ENCODE data around the gene CYS1. TPM values are rescaled to one million over a fixed set of nuclear protein-coding genes. Genes with fewer than 3 reads are reported as not detected.
A peak's percentile ranks its signal among the peaks of the same experiment; 100 is the strongest.

CYS1 gene
- total RNA-seq, 2 experiments from 2014 or later: 0.68 TPM; not detected in 1

DNA sequence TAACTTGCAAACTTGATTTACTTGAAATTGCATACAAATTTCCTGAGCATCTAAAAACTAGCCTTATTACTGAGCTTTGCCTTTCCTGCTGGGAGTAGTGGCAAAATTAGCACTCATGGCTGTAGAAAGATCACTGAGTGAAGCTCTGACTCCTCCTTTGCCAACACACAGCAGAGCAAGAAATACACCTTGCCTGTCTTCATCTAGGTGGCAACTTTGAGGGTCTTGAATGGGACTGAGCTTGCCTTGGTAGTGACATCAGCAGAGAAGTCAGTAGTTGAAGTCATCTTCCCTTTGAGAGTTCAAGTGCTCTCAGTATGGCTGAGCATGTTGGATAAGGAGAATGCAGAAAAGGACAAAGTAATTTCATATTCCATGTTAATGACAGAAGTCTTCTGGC is 48.2 kb upstream of the CYS1 start:
- CTCF ChIA-PET (ENCODE audit: unreplicated experiment): no interaction called here
- Histone ChIP-seq H3K9me2 (ENCODE audit: insufficient read depth, low read length) (no peaks in the 10 kb centered on the region), H3K9me3 (ENCODE audit: low read length) (no peaks in the 10 kb centered on the region), H4K20me1 (ENCODE audit: insufficient read depth, low read length) (peaks cover 64% of the 10 kb centered on the region), H3K27ac (ENCODE audit: low read depth, low read length, poor library complexity, severe bottlenecking) (no peak overlapping the region), H3K4me2 (ENCODE audit: low read length) (peak overlapping the region; percentile 84), H3K79me2 (ENCODE audit: insufficient read depth, low read depth, low read length) (peaks cover 84% of the 10 kb centered on the region), H3K36me3 (ENCODE audit: insufficient read depth, low read length) (peaks cover 100% of the 10 kb centered on the region), H2AFZ (ENCODE audit: low read length) (no peak overlapping the region), H3K4me3 (ENCODE audit: low read depth, low read length, poor library complexity, severe bottlenecking) (peak overlapping the region; percentile 81), H3K4me1 (ENCODE audit: insufficient read depth, low read length, poor library complexity, severe bottlenecking) (peaks cover 74% of the 10 kb centered on the region)
- DNase-seq (ENCODE audit: low spot score): no peak
- TF ChIP-seq, protein P1, sequence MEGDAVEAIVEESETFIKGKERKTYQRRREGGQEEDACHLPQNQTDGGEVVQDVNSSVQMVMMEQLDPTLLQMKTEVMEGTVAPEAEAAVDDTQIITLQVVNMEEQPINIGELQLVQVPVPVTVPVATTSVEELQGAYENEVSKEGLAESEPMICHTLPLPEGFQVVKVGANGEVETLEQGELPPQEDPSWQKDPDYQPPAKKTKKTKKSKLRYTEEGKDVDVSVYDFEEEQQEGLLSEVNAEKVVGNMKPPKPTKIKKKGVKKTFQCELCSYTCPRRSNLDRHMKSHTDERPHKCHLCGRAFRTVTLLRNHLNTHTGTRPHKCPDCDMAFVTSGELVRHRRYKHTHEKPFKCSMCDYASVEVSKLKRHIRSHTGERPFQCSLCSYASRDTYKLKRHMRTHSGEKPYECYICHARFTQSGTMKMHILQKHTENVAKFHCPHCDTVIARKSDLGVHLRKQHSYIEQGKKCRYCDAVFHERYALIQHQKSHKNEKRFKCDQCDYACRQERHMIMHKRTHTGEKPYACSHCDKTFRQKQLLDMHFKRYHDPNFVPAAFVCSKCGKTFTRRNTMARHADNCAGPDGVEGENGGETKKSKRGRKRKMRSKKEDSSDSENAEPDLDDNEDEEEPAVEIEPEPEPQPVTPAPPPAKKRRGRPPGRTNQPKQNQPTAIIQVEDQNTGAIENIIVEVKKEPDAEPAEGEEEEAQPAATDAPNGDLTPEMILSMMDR (conservative IDR thresholded peaks at IDR 0.05; ENCODE audit: low read length): no peak
- TF ChIP-seq EZH2phosphoT487 (IDR thresholded peaks at IDR 0.05; ENCODE audit: borderline replicate concordance, low read depth, low read length): no peak
- BruUV-seq (replicated peaks): no TSS peak
- intact Hi-C loops (cut with micrococcal nuclease; ENCODE audit: unreplicated experiment): no loop called here
- POLR2A ChIA-PET: interaction anchor here (2.2 kb wide), 1 partner anchor 9 kb away, joined by 6 read pairs; no protein-coding TSS in a partner anchor

DNA sequence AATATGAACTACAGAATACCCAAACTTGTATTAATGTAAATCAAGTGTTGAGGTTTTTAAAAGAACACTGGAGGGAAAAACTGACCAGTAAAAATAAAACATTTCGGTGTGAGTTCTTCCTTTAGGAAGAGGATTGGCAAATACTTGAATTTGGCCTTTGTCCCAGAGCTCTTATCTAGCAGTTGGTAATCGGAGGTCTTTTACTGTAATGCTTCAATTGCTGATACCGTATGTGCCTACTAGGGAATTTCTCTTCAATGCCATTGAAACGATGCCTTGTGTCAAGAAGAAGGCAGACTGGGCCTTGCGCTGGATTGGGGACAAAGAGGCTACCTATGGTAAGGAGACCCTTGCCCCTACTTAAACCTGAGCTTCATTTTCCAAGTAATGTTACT is 46.4 kb upstream of the CYS1 start:
- Histone ChIP-seq H3K36me3 (ENCODE audit: insufficient read depth, low read length) (peaks cover 94% of the 10 kb centered on the region), H3K4me1 (ENCODE audit: insufficient read depth, low read length, poor library complexity, severe bottlenecking) (peaks cover 69% of the 10 kb centered on the region), H3K4me3 (ENCODE audit: low read depth, low read length, poor library complexity, severe bottlenecking) (peak overlapping the region; percentile 81), H3K9me3 (ENCODE audit: low read length) (no peaks in the 10 kb centered on the region), H3K4me2 (ENCODE audit: low read length) (peak overlapping the region; percentile 84), H4K20me1 (ENCODE audit: insufficient read depth, low read length) (peaks cover 65% of the 10 kb centered on the region), H3K27ac (ENCODE audit: low read depth, low read length, poor library complexity, severe bottlenecking) (no peak overlapping the region), H3K79me2 (ENCODE audit: insufficient read depth, low read depth, low read length) (peaks cover 93% of the 10 kb centered on the region), H3K9me2 (ENCODE audit: insufficient read depth, low read length) (no peaks in the 10 kb centered on the region), H2AFZ (ENCODE audit: low read length) (no peak overlapping the region)
- intact Hi-C loops (cut with micrococcal nuclease; ENCODE audit: unreplicated experiment): no loop called here
- POLR2A ChIA-PET: interaction anchor here (0.8 to 1.7 kb wide), 3 partner anchors 9 to 44 kb away, joined by 3 to 8 read pairs (median 3); no protein-coding TSS in a partner anchor
- no TSS peak for BruUV-seq (replicated peaks)
- no peak for DNase-seq (ENCODE audit: low spot score)
- CTCF ChIA-PET (ENCODE audit: unreplicated experiment): no interaction called here
- TF ChIP-seq, protein P1 (conservative IDR thresholded peaks at IDR 0.05; ENCODE audit: low read length): no peak
- TF ChIP-seq EZH2phosphoT487 (IDR thresholded peaks at IDR 0.05; ENCODE audit: borderline replicate concordance, low read depth, low read length): no peak

DNA sequence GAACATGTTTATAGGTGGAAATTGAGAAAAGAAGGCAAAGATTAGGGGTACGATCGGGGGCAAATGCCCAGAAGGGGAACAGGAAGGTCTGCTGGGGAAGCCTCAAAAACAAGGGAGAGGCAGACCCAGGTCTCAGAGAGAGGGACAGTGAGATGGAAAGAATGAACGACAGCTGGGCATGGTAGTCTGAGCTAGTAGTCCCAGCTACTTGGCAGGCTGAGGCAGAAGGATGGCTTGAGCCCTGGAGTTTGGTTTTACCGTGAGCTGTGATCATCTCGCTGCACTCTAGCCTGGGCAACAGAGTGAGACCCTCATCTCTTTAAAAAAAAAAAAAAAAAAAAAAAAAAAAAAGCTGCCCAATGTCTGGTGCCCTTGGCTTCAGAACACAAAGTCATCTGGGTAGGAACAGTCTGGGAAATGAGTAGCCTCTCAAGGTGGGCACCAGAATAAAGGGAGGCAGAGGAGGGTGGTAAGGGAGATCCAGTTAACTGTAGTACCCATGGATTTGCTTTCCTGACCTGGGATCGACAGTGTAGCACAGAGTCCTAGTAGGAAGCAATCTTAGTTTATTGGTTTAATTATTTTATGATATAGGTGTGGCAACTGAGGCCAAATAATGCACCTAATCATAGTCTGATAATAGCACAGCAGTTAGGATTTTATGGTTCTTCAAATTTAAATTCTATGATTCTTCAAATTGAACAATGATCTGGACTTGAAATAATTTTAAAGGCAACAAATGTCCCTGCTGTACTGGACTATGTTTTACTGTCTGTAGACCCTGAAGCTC is 45.8 kb upstream of the CYS1 start:
- Histone ChIP-seq H3K79me2 (ENCODE audit: insufficient read depth, low read depth, low read length) (peaks cover 94% of the 10 kb centered on the region), H3K36me3 (ENCODE audit: insufficient read depth, low read length) (peaks cover 94% of the 10 kb centered on the region), H3K9me3 (ENCODE audit: low read length) (no peaks in the 10 kb centered on the region), H4K20me1 (ENCODE audit: insufficient read depth, low read length) (peaks cover 59% of the 10 kb centered on the region), H2AFZ (ENCODE audit: low read length) (no peak overlapping the region), H3K9me2 (ENCODE audit: insufficient read depth, low read length) (no peaks in the 10 kb centered on the region), H3K4me3 (ENCODE audit: low read depth, low read length, poor library complexity, severe bottlenecking) (peak overlapping the region; percentile 81), H3K4me1 (ENCODE audit: insufficient read depth, low read length, poor library complexity, severe bottlenecking) (peaks cover 64% of the 10 kb centered on the region), H3K4me2 (ENCODE audit: low read length) (peak overlapping the region; percentile 84), H3K27ac (ENCODE audit: low read depth, low read length, poor library complexity, severe bottlenecking) (no peak overlapping the region)
- no peak for DNase-seq (ENCODE audit: low spot score)
- ChIA-PET POLR2A (interaction anchor here (0.7 to 1.7 kb wide), 7 partner anchors 8 to 54 kb away, joined by 3 to 8 read pairs (median 4); no protein-coding TSS in a partner anchor), CTCF (ENCODE audit: unreplicated experiment) (interaction anchor here (0.9 kb wide), 1 partner anchor 54 kb away, joined by 3 read pairs; no protein-coding TSS in a partner anchor)
- TF ChIP-seq, protein P1 (conservative IDR thresholded peaks at IDR 0.05; ENCODE audit: low read length): no peak
- TF ChIP-seq EZH2phosphoT487 (IDR thresholded peaks at IDR 0.05; ENCODE audit: borderline replicate concordance, low read depth, low read length): no peak
- no TSS peak for BruUV-seq (replicated peaks)
- intact Hi-C loops (cut with micrococcal nuclease; ENCODE audit: unreplicated experiment): loop anchor here (2.0 kb wide), 1 partner anchor 283 kb away; no protein-coding TSS in a partner anchor
